Gastroesophageal sphincter (tissue), 3 donors: Measurements from ENCODE around the gene PLAU.

Experiments used
- EP300 ChIP-seq: sonication (generic); formaldehyde crosslinking; IDR thresholded peaks from one replicate; pipeline ENCODE4 v1.6.1; 2017; ENCODE audit warnings: antibody characterized with exemption, mild to moderate bottlenecking
- POLR2A ChIP-seq, 2 donors: fragments of 450-650 bp; IDR thresholded peaks; one replicate each; pipeline ENCODE4 v1.6.1; 2017; ENCODE audit warnings: antibody characterized with exemption in 2 of 2, mild to moderate bottlenecking in 2 of 2, moderate library complexity in 1 of 2
- POLR2AphosphoS5 ChIP-seq: sonication (generic); formaldehyde crosslinking; IDR thresholded peaks from one replicate; pipeline ENCODE4 v1.6.1; 2017; ENCODE audit warnings: antibody characterized with exemption
- TF ChIP-seq, protein P1 (sequence below), 4 experiments: fragments of 200-600 bp in 2 of 4; fragments of 450-650 bp in 2 of 4; sonication (generic) in 1 of 4; IDR thresholded peaks; one replicate each; pipeline ENCODE4 v1.5.1; 2017 to 2019; ENCODE audit warnings: antibody characterized with exemption in 4 of 4, mild to moderate bottlenecking in 2 of 4, moderate library complexity in 2 of 4

DNA sequence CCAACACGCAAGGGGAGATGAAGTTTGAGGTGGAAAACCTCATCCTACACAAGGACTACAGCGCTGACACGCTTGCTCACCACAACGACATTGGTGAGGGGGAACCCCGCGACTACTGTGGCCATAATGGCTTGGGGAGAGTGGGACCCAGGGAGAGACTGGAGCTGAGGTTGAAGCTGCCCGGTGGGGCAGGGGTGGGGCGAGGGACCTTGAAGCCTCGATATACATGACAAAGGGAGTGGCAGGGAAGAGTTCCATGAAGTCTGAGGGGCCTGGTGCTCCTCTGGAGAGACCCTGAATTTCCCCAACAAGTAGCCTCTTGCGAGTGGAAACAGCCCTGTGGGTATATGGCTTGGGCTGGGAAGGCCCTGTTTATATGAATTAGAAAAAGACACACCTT, 3.1 kb downstream of the PLAU start:
- TF ChIP-seq, protein P1, sequence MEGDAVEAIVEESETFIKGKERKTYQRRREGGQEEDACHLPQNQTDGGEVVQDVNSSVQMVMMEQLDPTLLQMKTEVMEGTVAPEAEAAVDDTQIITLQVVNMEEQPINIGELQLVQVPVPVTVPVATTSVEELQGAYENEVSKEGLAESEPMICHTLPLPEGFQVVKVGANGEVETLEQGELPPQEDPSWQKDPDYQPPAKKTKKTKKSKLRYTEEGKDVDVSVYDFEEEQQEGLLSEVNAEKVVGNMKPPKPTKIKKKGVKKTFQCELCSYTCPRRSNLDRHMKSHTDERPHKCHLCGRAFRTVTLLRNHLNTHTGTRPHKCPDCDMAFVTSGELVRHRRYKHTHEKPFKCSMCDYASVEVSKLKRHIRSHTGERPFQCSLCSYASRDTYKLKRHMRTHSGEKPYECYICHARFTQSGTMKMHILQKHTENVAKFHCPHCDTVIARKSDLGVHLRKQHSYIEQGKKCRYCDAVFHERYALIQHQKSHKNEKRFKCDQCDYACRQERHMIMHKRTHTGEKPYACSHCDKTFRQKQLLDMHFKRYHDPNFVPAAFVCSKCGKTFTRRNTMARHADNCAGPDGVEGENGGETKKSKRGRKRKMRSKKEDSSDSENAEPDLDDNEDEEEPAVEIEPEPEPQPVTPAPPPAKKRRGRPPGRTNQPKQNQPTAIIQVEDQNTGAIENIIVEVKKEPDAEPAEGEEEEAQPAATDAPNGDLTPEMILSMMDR (IDR thresholded peaks at IDR 0.05), result no peak
- TF ChIP-seq POLR2A (IDR thresholded peaks at IDR 0.05), result no peak
- no peak for TF ChIP-seq EP300
- TF ChIP-seq POLR2AphosphoS5, result no peak
